NB4 (cell line): ENCODE results near the gene ADAMTS16.

Experiments used
- POLR2A ChIP-seq: IDR thresholded peaks from 2 replicates; pipeline ENCODE4 v1.6.1; 2011; ENCODE audit warnings: mild to moderate bottlenecking; ENCODE audit not compliant: insufficient read length; ENCODE audit errors: extremely low read depth
- TF ChIP-seq, protein P1 (sequence below): IDR thresholded peaks from one replicate; pipeline ENCODE4 v1.5.1; 2012; ENCODE audit warnings: low read depth, low read length
- TF ChIP-seq, protein P2 (sequence below): IDR thresholded peaks from 2 replicates; pipeline ENCODE4 v1.6.1; 2011; ENCODE audit warnings: low read depth, low read length

DNA sequence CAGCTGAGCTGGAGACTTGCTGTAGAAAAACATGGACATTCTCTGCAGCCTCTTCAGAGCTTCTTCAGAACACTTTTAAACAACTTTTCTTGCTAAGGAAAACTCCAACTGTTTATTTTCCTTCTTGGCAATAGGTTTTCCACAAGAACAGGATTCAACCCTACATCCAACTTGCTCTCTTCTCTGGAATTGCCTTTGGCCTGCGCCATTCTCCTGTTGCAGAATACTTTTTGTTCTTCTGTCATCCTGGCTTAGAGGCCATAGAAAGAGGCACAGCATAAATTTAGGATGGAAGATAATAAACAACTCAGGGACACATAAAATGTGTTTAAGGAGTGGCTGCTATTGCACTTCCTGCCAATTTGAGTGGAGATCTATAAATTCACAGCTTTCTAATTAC lies 227.6 kb downstream of the ADAMTS16 start:
- TF ChIP-seq POLR2A: no peak
- TF ChIP-seq, protein P1, sequence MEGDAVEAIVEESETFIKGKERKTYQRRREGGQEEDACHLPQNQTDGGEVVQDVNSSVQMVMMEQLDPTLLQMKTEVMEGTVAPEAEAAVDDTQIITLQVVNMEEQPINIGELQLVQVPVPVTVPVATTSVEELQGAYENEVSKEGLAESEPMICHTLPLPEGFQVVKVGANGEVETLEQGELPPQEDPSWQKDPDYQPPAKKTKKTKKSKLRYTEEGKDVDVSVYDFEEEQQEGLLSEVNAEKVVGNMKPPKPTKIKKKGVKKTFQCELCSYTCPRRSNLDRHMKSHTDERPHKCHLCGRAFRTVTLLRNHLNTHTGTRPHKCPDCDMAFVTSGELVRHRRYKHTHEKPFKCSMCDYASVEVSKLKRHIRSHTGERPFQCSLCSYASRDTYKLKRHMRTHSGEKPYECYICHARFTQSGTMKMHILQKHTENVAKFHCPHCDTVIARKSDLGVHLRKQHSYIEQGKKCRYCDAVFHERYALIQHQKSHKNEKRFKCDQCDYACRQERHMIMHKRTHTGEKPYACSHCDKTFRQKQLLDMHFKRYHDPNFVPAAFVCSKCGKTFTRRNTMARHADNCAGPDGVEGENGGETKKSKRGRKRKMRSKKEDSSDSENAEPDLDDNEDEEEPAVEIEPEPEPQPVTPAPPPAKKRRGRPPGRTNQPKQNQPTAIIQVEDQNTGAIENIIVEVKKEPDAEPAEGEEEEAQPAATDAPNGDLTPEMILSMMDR: no peak
- TF ChIP-seq, protein P2, sequence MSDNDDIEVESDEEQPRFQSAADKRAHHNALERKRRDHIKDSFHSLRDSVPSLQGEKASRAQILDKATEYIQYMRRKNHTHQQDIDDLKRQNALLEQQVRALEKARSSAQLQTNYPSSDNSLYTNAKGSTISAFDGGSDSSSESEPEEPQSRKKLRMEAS: no peak
